T-helper 1 cell treated with Interleukin-12 subunit alpha and Interleukin-12 subunit beta and Interleukin-4 antibody, amounts not matched to agents 30 μg/mL and 1 μg/mL, for 36 hours (primary cell): ENCODE results near the gene PARP16.
"Not testable (repeated sequence)": the region's sequence is repeated elsewhere in the genome, so short reads cannot be mapped to it uniquely, and the experiment has no call there.

ENCODE experiments used
- H3K27ac Mint-ChIP-seq: one replicate; pipeline ENCODE4 v1.8.0; 2021; ENCODE audit warnings: mild to moderate bottlenecking, mixed read lengths
- H3K27me3 Mint-ChIP-seq: one replicate; pipeline ENCODE4 v1.8.0; 2021; ENCODE audit warnings: low read depth, mixed read lengths
- H3K36me3 Mint-ChIP-seq: one replicate; pipeline ENCODE4 v1.8.0; 2021; ENCODE audit warnings: low read depth, mixed read lengths
- H3K4me1 Mint-ChIP-seq: one replicate; pipeline ENCODE4 v1.8.0; 2021; ENCODE audit warnings: low read depth, mixed read lengths
- H3K4me3 Mint-ChIP-seq: one replicate; pipeline ENCODE4 v1.8.0; 2021; ENCODE audit warnings: mild to moderate bottlenecking, moderate library complexity, mixed read lengths
- H3K9me3 Mint-ChIP-seq: one replicate; pipeline ENCODE4 v1.8.0; 2021; ENCODE audit warnings: mixed read lengths

Gene PARP16

DNA sequence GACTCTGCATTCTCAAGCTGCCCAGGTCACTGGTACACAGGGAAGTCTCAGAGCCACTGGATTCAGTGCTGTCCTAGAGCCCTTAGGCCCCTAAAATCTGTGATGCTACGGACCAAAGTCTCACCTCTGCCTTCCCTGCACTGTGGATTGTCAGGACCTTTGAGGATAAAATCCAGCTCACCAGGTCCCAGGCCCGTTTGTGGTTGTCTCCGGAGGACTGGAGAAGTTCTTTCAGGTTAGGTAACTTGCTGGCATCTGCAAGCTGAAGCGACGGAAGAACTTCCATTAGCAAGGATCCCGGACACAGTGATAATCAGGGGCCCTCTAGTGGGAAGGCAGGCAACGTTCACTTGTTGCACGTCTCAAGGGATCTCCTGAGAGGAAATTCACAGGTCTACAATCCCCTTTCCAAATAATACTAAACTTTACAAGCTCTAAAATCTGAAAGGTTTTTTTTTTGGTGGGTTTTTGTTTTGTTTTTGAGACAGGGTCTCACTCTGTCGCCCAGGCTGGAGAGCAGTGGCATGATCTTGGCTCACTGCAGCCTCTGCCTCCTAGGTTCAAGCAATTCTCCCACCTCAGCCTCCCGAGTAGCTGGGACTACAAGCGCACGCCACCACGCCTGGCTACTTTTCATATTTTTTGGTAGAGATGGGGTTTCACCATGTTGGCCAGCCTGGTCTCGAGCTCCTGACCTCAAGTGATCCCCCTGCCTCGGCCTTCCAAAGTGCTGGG lies 15.7 kb downstream of the PARP16 start:
- H3K36me3 Mint-ChIP-seq, H3K27me3 Mint-ChIP-seq, H3K27ac Mint-ChIP-seq, H3K4me3 Mint-ChIP-seq, H3K9me3 Mint-ChIP-seq: not testable (repeated sequence)
- peaks cover 10% of the 10 kb centered on the region for H3K4me1 Mint-ChIP-seq

DNA sequence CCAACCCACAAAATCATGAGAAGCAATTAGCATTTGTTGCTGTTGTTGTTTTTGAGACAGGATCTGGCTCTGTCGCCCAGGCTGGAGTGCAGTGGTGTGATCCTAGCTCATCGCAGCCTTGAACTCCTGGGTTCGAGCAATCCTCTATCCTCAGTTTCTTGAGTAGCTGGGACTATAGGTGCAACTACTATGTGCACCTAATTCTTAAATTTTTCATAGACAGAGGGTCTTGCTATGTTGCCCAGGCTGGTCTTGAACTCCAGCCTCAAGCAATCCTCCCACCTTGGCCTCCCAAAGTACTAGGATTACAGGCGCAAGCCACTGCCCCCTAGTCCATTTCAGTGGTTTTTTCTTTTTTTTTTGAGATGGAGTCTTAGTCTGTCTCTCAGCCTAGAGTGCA lies 18.3 kb downstream of the PARP16 start:
- H3K27ac Mint-ChIP-seq: no peak overlapping the region
- H3K36me3 Mint-ChIP-seq: peaks cover 6% of the 10 kb centered on the region
- no peaks in the 10 kb centered on the region for H3K27me3 Mint-ChIP-seq
- no peak overlapping the region for H3K4me3 Mint-ChIP-seq
- H3K4me1 Mint-ChIP-seq: peaks cover 2% of the 10 kb centered on the region
- H3K9me3 Mint-ChIP-seq: no peaks in the 10 kb centered on the region

DNA sequence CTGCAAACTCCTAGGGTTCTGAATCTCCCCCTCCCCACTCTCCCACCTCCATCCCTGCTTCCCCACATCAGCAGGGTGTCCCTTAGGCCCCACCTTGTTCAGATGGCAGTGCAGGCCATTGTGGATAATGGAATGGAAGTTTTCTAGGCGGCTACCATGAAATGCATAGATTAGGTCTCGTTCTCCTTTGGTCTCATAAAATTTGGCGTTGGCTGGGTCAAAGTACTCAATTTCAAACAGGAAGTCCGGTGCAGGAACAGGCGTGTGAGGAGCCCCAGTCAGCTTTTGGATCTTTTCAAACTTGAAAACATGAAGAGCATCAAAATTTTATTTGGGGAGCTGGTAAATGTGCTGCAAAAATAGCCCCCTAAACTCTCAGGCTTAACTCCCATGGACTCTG lies 20.2 kb downstream of the PARP16 start:
- Mint-ChIP-seq H3K4me3 (no peak overlapping the region), H3K27ac (no peak overlapping the region), H3K36me3 (peaks cover 12% of the 10 kb centered on the region), H3K9me3 (no peaks in the 10 kb centered on the region), H3K27me3 (no peaks in the 10 kb centered on the region), H3K4me1 (peaks cover 2% of the 10 kb centered on the region)

DNA sequence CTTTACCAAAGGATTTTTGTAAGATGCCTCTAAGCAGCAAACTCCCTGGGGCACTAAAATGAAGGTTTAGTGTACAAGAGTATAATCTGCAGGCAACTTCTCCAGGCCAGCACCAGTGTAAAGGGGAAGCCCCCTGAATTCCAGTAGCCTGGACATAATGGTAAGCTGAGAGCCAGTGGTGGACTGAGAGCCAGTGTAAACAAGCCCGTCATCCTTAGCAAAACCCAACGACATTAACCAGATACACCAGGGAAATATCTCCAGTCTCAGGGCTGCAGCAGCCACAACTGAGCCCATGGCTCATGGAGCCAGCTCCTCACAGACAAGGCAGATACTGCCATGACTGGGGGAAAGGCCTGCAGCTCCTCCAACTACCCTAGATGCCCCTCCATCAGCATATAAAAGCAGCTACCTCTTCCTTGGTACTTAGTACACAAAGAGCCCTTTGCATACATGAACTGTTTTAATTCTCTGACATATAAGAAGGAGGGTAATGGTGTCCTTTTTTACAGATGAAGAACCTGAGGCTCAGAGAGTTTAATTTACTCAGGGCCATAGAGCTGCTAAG lies 21.7 kb downstream of the PARP16 start:
- no peaks in the 10 kb centered on the region for H3K9me3 Mint-ChIP-seq
- peaks cover 18% of the 10 kb centered on the region for H3K36me3 Mint-ChIP-seq
- H3K4me3 Mint-ChIP-seq: no peak overlapping the region
- no peak overlapping the region for H3K27ac Mint-ChIP-seq
- H3K27me3 Mint-ChIP-seq: no peaks in the 10 kb centered on the region
- peaks cover 2% of the 10 kb centered on the region for H3K4me1 Mint-ChIP-seq

DNA sequence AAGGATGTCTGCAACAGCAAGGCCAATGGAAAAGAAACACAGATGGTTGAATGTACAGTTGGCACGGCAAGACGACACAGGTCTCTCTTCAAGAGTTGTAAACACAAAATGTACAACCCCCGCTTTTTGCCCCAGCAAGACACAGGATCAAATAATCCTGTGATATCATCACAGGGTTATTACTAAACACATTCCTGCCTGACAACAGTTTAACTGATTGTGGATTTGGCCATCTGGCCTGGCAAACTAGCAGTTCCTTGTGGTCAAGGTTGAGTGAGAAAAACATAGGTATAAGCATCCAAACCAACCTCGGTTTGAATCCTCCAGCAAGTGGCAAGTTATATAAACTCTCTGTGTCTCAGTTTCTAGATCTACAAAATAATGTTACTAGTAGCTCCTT lies 23.4 kb downstream of the PARP16 start:
- peaks cover 21% of the 10 kb centered on the region for H3K36me3 Mint-ChIP-seq
- H3K4me3 Mint-ChIP-seq: no peak overlapping the region
- H3K27ac Mint-ChIP-seq: no peak overlapping the region
- no peaks in the 10 kb centered on the region for H3K9me3 Mint-ChIP-seq
- H3K4me1 Mint-ChIP-seq: peaks cover 2% of the 10 kb centered on the region
- no peaks in the 10 kb centered on the region for H3K27me3 Mint-ChIP-seq

DNA sequence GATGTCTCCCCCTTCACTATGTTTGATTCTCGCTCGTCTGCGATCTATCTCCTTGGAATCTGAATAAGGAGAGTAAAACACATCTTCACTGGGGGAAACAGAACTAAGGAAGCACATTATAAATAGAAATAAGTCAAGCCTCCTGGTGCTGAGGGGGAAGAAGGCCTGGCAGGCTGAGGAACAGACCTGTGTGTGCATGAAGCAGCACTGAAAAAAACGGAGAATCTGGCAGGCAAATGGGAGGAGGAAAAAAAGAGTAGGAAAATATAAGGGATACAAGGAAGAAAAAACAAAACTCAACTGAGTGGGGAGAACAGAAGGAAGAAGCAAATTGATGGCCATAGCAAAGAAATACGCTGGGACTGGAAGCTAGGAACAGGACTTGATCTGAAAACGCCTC lies 25.7 kb downstream of the PARP16 start:
- Mint-ChIP-seq H3K27me3 (no peaks in the 10 kb centered on the region), H3K27ac (no peak overlapping the region), H3K36me3 (peaks cover 20% of the 10 kb centered on the region)

DNA sequence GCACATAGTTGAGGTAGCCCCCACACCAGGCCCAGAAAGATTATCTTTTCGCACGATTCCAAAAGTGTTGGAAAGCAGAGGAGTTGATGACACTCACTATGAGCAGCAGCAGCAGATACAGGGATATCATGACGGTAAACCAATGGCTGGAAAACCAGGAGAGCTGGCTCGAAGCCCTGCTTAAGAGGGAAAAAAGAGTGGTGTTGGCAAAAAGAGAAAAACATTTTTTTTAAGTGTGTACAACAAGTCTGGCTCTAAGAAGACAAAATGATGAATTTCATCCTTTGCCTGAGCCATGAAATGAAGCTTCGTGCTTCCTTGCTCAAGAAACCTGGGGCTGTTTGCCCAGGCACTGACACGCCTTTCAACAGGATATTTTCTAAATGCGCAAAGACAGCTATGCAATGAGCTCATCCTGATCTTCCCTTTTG lies 27.3 kb downstream of the PARP16 start:
- Mint-ChIP-seq H3K4me3 (no peak overlapping the region), H3K9me3 (no peaks in the 10 kb centered on the region), H3K27me3 (no peaks in the 10 kb centered on the region), H3K36me3 (peaks cover 20% of the 10 kb centered on the region), H3K4me1 (no peaks in the 10 kb centered on the region), H3K27ac (no peak overlapping the region)

More for the DNA sequence above, 25.7 kb downstream of the PARP16 start:
- Mint-ChIP-seq H3K4me1 (no peaks in the 10 kb centered on the region), H3K9me3 (no peaks in the 10 kb centered on the region), H3K4me3 (no peak overlapping the region)

DNA sequence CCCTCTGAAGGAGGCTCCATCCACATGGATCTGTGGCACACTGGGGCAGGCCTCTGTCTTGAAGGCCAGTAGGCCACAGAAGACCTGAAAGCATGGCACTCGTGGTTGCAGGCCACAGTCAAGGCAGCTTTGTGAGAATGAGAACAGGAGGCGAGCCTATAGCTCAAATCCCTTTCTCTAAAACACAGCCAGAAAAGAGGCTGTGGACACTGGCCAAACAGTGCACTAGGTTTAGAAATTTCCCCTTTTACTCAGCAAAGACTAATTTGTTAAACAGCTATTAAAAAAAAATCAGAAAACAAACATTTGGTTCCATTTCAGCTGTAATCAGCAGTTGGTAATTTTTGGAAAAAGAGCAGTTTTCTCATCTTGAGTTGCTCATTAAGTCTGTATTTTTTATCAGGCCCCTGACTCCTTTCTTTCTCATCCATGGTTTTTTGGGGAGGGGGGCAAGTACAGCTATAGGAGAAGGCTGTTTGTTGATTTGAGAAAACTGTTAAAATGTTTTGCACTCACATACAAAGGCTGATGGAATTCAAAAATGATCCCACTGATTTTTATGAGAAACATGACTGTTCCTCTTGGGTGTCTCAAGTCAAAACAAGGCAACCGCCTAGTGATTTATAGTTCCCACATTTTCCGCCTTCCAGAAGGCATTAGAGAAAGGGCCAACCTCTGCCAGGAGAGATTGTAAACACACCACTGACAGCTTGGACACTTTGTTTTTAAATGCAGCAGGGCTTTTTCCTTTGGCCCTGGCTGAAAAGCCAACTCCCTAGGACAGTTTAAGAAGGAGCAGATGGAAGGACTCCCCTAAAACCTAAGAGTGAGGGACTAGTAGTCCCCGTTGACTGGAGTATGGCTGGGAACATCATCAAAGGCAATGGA lies 28.1 kb downstream of the PARP16 start:
- H3K9me3 Mint-ChIP-seq: no peaks in the 10 kb centered on the region
- peaks cover 20% of the 10 kb centered on the region for H3K36me3 Mint-ChIP-seq
- no peak overlapping the region for H3K4me3 Mint-ChIP-seq
- H3K4me1 Mint-ChIP-seq: no peaks in the 10 kb centered on the region
- no peaks in the 10 kb centered on the region for H3K27me3 Mint-ChIP-seq
- no peak overlapping the region for H3K27ac Mint-ChIP-seq

DNA sequence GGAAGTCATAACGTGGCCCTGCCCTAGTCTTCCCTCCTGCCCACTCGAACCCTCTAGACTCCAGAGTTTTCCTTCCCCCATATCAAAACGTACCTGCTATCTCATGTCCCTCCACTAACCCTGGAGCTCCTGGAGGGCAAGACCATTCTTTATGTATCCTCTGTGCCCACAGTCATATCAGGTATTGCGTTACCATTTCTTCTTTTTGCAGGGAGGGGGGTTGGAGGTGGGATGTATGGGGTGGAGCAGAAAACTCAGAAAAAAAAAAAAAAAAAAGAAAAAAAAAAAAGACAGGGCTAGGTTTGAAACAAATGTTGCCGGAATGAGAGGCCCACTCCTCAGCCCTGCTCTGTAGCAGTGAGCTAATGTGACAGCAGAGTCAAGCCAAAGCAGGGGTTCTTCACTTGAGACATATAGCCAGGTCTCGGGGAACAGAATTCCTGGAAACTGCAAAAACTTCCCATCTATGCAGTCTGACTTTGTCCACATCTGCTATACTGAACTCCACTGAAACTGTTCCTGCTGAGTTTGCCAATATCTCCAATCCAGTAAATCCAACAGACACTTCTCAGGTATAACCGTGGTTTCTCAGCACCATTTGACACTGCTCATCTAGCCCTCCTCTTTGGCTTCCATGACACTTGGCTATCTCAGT lies 31.1 kb downstream of the PARP16 start:
- peaks cover 11% of the 10 kb centered on the region for H3K36me3 Mint-ChIP-seq
- H3K4me1 Mint-ChIP-seq: no peaks in the 10 kb centered on the region
- no peak overlapping the region for H3K4me3 Mint-ChIP-seq
- no peaks in the 10 kb centered on the region for H3K9me3 Mint-ChIP-seq
- H3K27me3 Mint-ChIP-seq: no peaks in the 10 kb centered on the region
- H3K27ac Mint-ChIP-seq: no peak overlapping the region

DNA sequence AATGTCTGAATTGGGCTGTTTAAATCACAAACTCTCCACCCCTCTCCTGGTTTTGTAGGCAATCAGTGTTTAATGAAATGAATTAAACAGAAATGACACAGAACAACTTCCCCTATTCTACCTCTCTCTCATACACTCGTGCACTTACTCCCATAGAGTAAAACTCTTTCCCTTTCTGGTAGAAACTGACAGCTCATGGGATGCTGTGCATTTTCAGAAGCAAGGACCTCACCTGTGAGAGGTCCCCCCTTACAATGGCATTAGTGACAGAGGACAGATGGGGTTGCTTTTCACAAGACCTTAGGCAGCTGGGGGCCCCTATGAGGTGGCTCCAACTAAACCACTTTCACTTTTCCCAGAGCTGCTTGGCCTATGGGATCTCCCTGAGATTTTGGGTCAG lies 31.9 kb downstream of the PARP16 start:
- Mint-ChIP-seq H3K4me1 (peaks cover under 1% of the 10 kb centered on the region), H3K27ac (no peak overlapping the region), H3K9me3 (no peaks in the 10 kb centered on the region), H3K27me3 (no peaks in the 10 kb centered on the region), H3K36me3 (peaks cover 6% of the 10 kb centered on the region), H3K4me3 (no peak overlapping the region)

DNA sequence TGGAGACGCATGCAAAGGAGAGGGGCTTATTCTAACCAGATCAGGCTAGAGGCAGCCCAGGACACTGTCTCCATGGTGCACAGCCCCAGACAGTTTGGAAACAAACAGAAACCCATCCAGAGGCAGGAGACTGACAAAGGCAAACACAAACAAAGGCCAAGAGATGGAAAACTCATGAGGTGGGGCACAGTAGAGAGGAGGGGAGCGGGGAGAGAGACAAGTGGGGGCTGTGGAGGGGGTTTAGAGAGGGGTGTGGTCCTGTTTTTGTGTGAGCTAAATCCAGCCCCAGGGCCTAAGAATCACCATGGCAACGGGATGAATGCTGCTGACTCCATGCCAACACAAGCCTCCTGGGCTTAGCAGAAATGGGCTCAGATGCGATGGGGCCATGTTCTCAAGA lies 32.3 kb downstream of the PARP16 start:
- no peaks in the 10 kb centered on the region for H3K27me3 Mint-ChIP-seq
- peaks cover 5% of the 10 kb centered on the region for H3K4me1 Mint-ChIP-seq
- H3K9me3 Mint-ChIP-seq: no peaks in the 10 kb centered on the region
- H3K4me3 Mint-ChIP-seq: no peak overlapping the region
- H3K36me3 Mint-ChIP-seq: peaks cover 4% of the 10 kb centered on the region
- no peak overlapping the region for H3K27ac Mint-ChIP-seq

DNA sequence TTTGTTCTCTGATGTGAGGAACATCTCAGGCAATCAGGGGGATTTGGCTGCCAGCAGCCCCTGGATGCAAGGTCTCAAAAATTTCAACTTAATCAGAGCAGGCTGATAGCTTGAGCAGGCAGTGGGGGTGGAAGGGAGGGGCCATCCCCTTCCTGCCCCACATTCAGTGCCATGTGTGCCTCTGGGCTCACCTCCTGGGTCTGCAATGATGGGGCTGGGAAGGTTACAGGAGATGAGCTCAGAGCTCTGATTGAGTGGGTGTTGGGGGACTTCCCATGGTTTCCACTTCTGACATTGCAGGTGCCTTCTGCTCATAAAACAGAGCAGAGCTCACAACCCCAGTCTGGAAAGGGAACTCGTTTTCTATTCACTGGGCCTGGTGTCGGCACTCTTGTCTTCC lies 37.0 kb downstream of the PARP16 start:
- Mint-ChIP-seq H3K4me3 (no peak overlapping the region), H3K9me3 (no peaks in the 10 kb centered on the region), H3K27ac (no peak overlapping the region), H3K36me3 (peaks cover 6% of the 10 kb centered on the region), H3K4me1 (peaks cover 7% of the 10 kb centered on the region), H3K27me3 (no peaks in the 10 kb centered on the region)

DNA sequence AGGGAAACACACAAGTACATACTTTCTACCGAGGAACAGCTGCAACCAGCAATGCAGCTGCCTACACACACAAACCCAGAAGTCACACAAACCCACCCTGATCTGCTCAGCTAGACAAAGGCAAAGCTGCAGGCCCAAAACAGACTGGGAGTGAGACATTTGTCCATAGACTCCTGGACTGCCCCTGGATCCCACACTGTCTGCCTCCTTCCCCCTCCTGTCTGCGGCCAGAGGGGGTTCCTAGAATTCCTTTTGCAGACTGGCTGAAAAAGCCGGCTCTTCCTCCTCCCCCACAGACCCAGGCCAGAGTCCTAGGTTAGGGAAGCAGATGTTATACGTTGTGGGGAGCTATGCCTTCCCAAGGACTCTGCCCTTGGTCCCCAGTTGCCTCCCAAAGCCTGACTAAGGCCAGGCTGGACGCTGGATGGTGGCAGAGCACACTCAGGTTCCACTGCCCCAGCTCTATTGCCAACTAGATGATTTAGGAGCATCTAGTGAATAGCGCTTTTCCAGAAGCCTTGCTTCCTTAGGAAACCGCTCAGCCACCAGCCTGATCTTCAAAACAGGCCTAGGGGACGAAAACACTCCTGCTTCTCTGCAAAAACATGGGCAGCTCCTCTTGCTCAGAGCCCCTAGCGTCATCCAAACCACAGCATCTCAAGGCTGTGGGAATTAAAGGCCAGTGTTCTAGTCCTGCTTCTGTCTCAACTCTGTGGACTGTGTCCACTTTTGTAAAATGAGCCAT lies 38.0 kb downstream of the PARP16 start:
- Mint-ChIP-seq H3K36me3 (peaks cover 6% of the 10 kb centered on the region), H3K27ac (no peak overlapping the region), H3K9me3 (no peaks in the 10 kb centered on the region), H3K4me3 (no peak overlapping the region), H3K27me3 (no peaks in the 10 kb centered on the region), H3K4me1 (peaks cover 7% of the 10 kb centered on the region)

DNA sequence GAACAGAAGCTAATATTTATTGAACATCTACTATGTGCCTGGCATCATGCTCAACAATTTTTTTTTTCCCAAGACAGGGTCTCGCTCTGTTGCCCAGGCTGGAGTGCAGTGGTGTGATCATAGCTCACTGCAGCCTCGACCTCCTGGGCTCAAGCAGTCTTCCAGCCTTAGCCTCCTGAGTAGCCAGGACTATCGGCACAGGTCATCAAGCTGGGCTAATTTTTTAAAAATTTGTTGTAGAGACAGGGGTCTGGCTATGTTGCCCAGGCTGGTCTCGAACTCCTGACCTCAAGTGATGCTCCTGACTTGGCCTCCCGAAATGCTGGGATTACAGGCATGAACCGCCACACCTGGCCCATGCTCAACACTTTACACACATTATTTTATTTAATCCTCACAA lies 39.7 kb downstream of the PARP16 start:
- H3K4me3 Mint-ChIP-seq: no peak overlapping the region
- no peaks in the 10 kb centered on the region for H3K9me3 Mint-ChIP-seq
- peaks cover 4% of the 10 kb centered on the region for H3K36me3 Mint-ChIP-seq
- no peaks in the 10 kb centered on the region for H3K27me3 Mint-ChIP-seq
- no peak overlapping the region for H3K27ac Mint-ChIP-seq
- peaks cover 7% of the 10 kb centered on the region for H3K4me1 Mint-ChIP-seq
